Trophoblast cell (in vitro differentiated cells and primary cell): ENCODE data around the gene TNFRSF25.

Source experiments
- DNase-seq, 2 donors: peaks; one replicate each; pipeline ENCODE4 v3.0.0-alpha.2; 2016
- H2AFZ ChIP-seq: 2 replicates; pipeline ENCODE4 v1.6.1; 2013; ENCODE audit warnings: low read length, moderate library complexity, mild to moderate bottlenecking; ENCODE audit not compliant: insufficient read depth, poor library complexity
- H2AK5ac ChIP-seq: 2 replicates; pipeline ENCODE4 v1.6.1; 2013; ENCODE audit warnings: mild to moderate bottlenecking, low read length
- H2BK120ac ChIP-seq: 2 replicates; pipeline ENCODE4 v1.6.1; 2013; ENCODE audit warnings: low read length, mild to moderate bottlenecking, moderate library complexity; ENCODE audit not compliant: insufficient read depth, poor library complexity
- H2BK12ac ChIP-seq: 2 replicates; pipeline ENCODE4 v1.6.1; 2013; ENCODE audit warnings: mild to moderate bottlenecking, low read length, moderate library complexity
- H2BK5ac ChIP-seq: 2 replicates; pipeline ENCODE4 v1.6.1; 2013; ENCODE audit warnings: low read length, low read depth, moderate library complexity, mild to moderate bottlenecking; ENCODE audit not compliant: poor library complexity
- H3K14ac ChIP-seq: 2 replicates; pipeline ENCODE4 v1.6.1; 2013; ENCODE audit warnings: mild to moderate bottlenecking, low read length
- H3K18ac ChIP-seq: 2 replicates; pipeline ENCODE4 v1.6.1; 2013; ENCODE audit warnings: mild to moderate bottlenecking, low read length
- H3K23ac ChIP-seq: 2 replicates; pipeline ENCODE4 v1.6.1; 2013; ENCODE audit warnings: low read length
- H3K27ac ChIP-seq: 2 replicates; pipeline ENCODE4 v1.5.1; 2013; ENCODE audit warnings: low read depth, mild to moderate bottlenecking, inconsistent platforms, low read length, moderate library complexity
- H3K27me3 ChIP-seq: 2 replicates; pipeline ENCODE4 v1.6.1; 2013; ENCODE audit warnings: inconsistent platforms, mild to moderate bottlenecking, low read length, moderate library complexity; ENCODE audit not compliant: insufficient read depth
- H3K36me3 ChIP-seq, 2 experiments: 1 replicate in 1 of 2; 2 replicates in 1 of 2; pipeline ENCODE4 v1.6.1; 2013; ENCODE audit warnings: low read length in 2 of 2, mild to moderate bottlenecking in 2 of 2, moderate library complexity in 1 of 2; ENCODE audit not compliant: insufficient read depth in 2 of 2, control insufficient read depth in 1 of 2
- H3K4ac ChIP-seq: 2 replicates; pipeline ENCODE4 v1.6.1; 2013; ENCODE audit warnings: low read depth, mild to moderate bottlenecking, low read length, moderate library complexity
- H3K4me1 ChIP-seq, 2 experiments: 1 replicate in 1 of 2; 2 replicates in 1 of 2; pipeline ENCODE4 v1.6.1; 2013; ENCODE audit warnings: low read length in 2 of 2, mild to moderate bottlenecking in 2 of 2, moderate library complexity in 1 of 2; ENCODE audit not compliant: insufficient read depth in 2 of 2, control insufficient read depth in 1 of 2
- H3K4me2 ChIP-seq: 2 replicates; pipeline ENCODE4 v1.6.1; 2013; ENCODE audit warnings: inconsistent platforms, mild to moderate bottlenecking, low read length, moderate library complexity
- H3K4me3 ChIP-seq: 2 replicates; pipeline ENCODE4 v1.5.1; 2013; ENCODE audit warnings: mild to moderate bottlenecking, low read depth, low read length, inconsistent platforms
- H3K79me1 ChIP-seq: one replicate; pipeline ENCODE4 v1.6.1; 2013; ENCODE audit warnings: low read length
- H3K79me2 ChIP-seq: 2 replicates; pipeline ENCODE4 v1.6.1; 2013; ENCODE audit warnings: low read length, mild to moderate bottlenecking; ENCODE audit not compliant: control insufficient read depth, insufficient read depth, poor library complexity
- H3K9ac ChIP-seq: 2 replicates; pipeline ENCODE4 v1.6.1; 2013; ENCODE audit warnings: mild to moderate bottlenecking, low read length
- H3K9me3 ChIP-seq: 2 replicates; pipeline ENCODE4 v1.6.1; 2013; ENCODE audit warnings: low read depth, mild to moderate bottlenecking, control low read depth, inconsistent platforms, low read length; ENCODE audit not compliant: insufficient read depth
- H4K12ac ChIP-seq: 2 replicates; pipeline ENCODE4 v1.6.1; 2013; ENCODE audit warnings: low read depth, mild to moderate bottlenecking, low read length, moderate library complexity
- H4K8ac ChIP-seq: 2 replicates; pipeline ENCODE4 v1.6.1; 2013; ENCODE audit warnings: low read depth, mild to moderate bottlenecking, low read length, moderate library complexity
- H4K91ac ChIP-seq: one replicate; pipeline ENCODE4 v1.6.1; 2013; ENCODE audit warnings: low read depth, mild to moderate bottlenecking, low read length, moderate library complexity
- WGBS: extraction: QIAGEN DNeasy Blood & Tissue Kit; methylation state at CpG from one replicate; pipeline ENCODE4 v1.1.7; 2013; ENCODE audit warnings: missing lambda C conversion rate; ENCODE audit not compliant: insufficient read length, insufficient coverage; ENCODE audit errors: extremely low coverage; 5-methylcytosine and 5-hydroxymethylcytosine counted together

TNFRSF25 gene

GRCh38 chr1:6426972-6427350 is 39.0 kb downstream of the TNFRSF25 start:
- no peaks in the 10 kb centered on the region for H3K79me1 ChIP-seq
- H2AK5ac ChIP-seq = no peak overlapping the region
- no peak overlapping the region for H2AFZ ChIP-seq
- no peak overlapping the region for H4K8ac ChIP-seq
- H3K18ac ChIP-seq = no peak overlapping the region
- no peak for DNase-seq
- no peak overlapping the region for H3K4me3 ChIP-seq
- no peak overlapping the region for H3K14ac ChIP-seq
- no peak overlapping the region for H2BK12ac ChIP-seq
- H3K36me3 ChIP-seq = no peaks in the 10 kb centered on the region
- H3K9ac ChIP-seq = no peak overlapping the region
- H2BK120ac ChIP-seq = no peak overlapping the region
- peaks cover 26% of the 10 kb centered on the region for H3K27me3 ChIP-seq
- no peak overlapping the region for H3K23ac ChIP-seq
- H2BK5ac ChIP-seq = no peak overlapping the region
- no peak overlapping the region for H3K27ac ChIP-seq
- no peak overlapping the region for H3K4ac ChIP-seq
- H3K79me2 ChIP-seq = no peaks in the 10 kb centered on the region
- peaks cover 2 to 8% of the 10 kb centered on the region in 2 experiments for H3K4me1 ChIP-seq
- no peak overlapping the region for H4K91ac ChIP-seq
- H4K12ac ChIP-seq = no peak overlapping the region
- WGBS = no CpG with 5 or more reads among the region's 10 CpGs
- no peak overlapping the region for H3K4me2 ChIP-seq
- H3K9me3 ChIP-seq = peaks cover 7% of the 10 kb centered on the region

DNA sequence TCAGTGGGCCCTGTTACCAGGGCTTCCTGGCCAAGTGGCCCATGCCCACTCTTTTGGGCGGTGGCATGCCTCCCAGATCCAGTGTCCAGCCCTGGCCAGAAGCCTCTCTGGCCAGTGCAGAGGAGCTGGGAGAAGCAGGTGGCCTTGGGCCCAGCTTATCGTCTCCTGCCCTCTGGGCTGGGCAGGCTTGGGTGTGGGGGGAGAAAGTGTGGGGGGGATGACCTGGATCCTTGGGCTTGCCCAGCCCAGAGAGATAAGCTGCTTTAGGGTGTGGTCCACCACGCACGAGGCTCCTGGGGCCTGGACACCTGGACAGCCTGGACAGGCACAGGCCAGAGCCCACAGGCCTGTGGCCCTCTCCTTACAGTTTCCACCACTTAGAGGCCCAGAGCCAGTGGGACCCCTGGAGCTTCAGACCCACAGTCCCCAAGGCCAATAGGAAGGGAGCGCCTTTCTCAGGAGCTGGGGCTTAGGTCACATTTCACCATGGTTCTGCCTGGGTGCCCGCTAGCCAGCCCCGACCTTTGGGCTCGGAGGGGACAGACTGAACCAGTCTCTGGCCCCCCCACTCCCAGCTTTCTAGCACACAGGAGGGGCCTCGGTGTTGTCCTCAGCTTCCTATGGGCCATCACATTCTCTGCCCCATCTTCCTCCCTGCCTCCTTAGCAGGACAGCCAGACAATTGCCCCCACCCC is 39.5 kb downstream of the TNFRSF25 start:
- no peak overlapping the region for H3K14ac ChIP-seq
- H2BK5ac ChIP-seq = no peak overlapping the region
- no peaks in the 10 kb centered on the region for H3K79me1 ChIP-seq
- H3K18ac ChIP-seq = no peak overlapping the region
- peaks cover 7% of the 10 kb centered on the region for H3K9me3 ChIP-seq
- no peak for DNase-seq
- no CpG with 5 or more reads among the region's 9 CpGs for WGBS
- no peak overlapping the region for H4K8ac ChIP-seq
- no peak overlapping the region for H3K9ac ChIP-seq
- no peak overlapping the region for H2AK5ac ChIP-seq
- H2BK12ac ChIP-seq = no peak overlapping the region
- no peak overlapping the region for H3K4me2 ChIP-seq
- no peak overlapping the region for H3K27ac ChIP-seq
- no peaks in the 10 kb centered on the region for H3K36me3 ChIP-seq
- no peak overlapping the region for H4K91ac ChIP-seq
- no peak overlapping the region for H3K23ac ChIP-seq
- no peak overlapping the region for H3K4me3 ChIP-seq
- H3K4ac ChIP-seq = no peak overlapping the region
- no peak overlapping the region for H2AFZ ChIP-seq
- H4K12ac ChIP-seq = no peak overlapping the region
- peaks cover 30% of the 10 kb centered on the region for H3K27me3 ChIP-seq
- H2BK120ac ChIP-seq = no peak overlapping the region
- H3K79me2 ChIP-seq = no peaks in the 10 kb centered on the region
- peaks cover 2 to 8% of the 10 kb centered on the region in 2 experiments for H3K4me1 ChIP-seq

GRCh38 chr1:6425658-6426057 is 40.3 kb downstream of the TNFRSF25 start:
- Histone ChIP-seq H2BK120ac (no peak overlapping the region), H3K79me2 (no peaks in the 10 kb centered on the region), H3K4me3 (no peak overlapping the region), H3K79me1 (no peaks in the 10 kb centered on the region), H3K18ac (no peak overlapping the region), H3K23ac (no peak overlapping the region), H3K14ac (no peak overlapping the region), H3K4me1 (peaks cover 2 to 4% of the 10 kb centered on the region in 2 experiments), H3K4me2 (no peak overlapping the region), H4K12ac (no peak overlapping the region), H3K9me3 (peaks cover 7% of the 10 kb centered on the region), H4K91ac (no peak overlapping the region), H2AFZ (no peak overlapping the region), H2BK12ac (no peak overlapping the region), H3K9ac (no peak overlapping the region), H2AK5ac (no peak overlapping the region), H3K27me3 (peaks cover 38% of the 10 kb centered on the region), H3K36me3 (no peaks in the 10 kb centered on the region), H3K4ac (no peak overlapping the region), H3K27ac (no peak overlapping the region), H2BK5ac (no peak overlapping the region), H4K8ac (no peak overlapping the region)
- DNase-seq = no peak
- no CpG with 5 or more reads among the region's 6 CpGs for WGBS

GRCh38 chr1:6424619-6425593 is 41.1 kb downstream of the TNFRSF25 start, which contains the start of gene ESPN:
TSS of gene ESPN (plus strand) at chr1:6424776. CDS start at chr1:6424956, 180 bp downstream.
- no peak within 1 kb of the TSS for H3K23ac ChIP-seq
- H2BK5ac ChIP-seq = no peak within 1 kb of the TSS
- H2AFZ ChIP-seq = peak within 1 kb of the TSS; percentile 25
- no peak within 1 kb of the TSS for H2BK12ac ChIP-seq
- peaks cover 2 to 8% of the 10 kb centered on the region in 2 experiments for H3K4me1 ChIP-seq
- peaks cover 45% of the 10 kb centered on the region for H3K27me3 ChIP-seq
- H2BK120ac ChIP-seq = no peak within 1 kb of the TSS
- H4K8ac ChIP-seq = no peak within 1 kb of the TSS
- H3K4me2 ChIP-seq = peak within 1 kb of the TSS; percentile 27
- no peaks in the 10 kb centered on the region for H3K79me1 ChIP-seq
- H3K79me2 ChIP-seq = no peaks in the 10 kb centered on the region
- no peak within 1 kb of the TSS for H3K9ac ChIP-seq
- no peak within 1 kb of the TSS for H4K12ac ChIP-seq
- peak in 1 of 2 donors; percentile 44 for DNase-seq
- H3K18ac ChIP-seq = no peak within 1 kb of the TSS
- no CpG with 5 or more reads among the region's 99 CpGs for WGBS
- peaks cover 7% of the 10 kb centered on the region for H3K9me3 ChIP-seq
- H3K27ac ChIP-seq = no peak within 1 kb of the TSS
- no peak within 1 kb of the TSS for H3K14ac ChIP-seq
- no peaks in the 10 kb centered on the region for H3K36me3 ChIP-seq
- no peak within 1 kb of the TSS for H3K4ac ChIP-seq
- no peak within 1 kb of the TSS for H2AK5ac ChIP-seq
- H3K4me3 ChIP-seq = no peak within 1 kb of the TSS
- no peak within 1 kb of the TSS for H4K91ac ChIP-seq
